Left ventricle myocardium inferior (tissue), 1 donor: ENCODE results near the gene APCDD1. TPM values are rescaled to one million over a fixed set of nuclear protein-coding genes. Genes with fewer than 3 reads are reported as not detected.

Source experiments
- DNase-seq: peaks from one replicate; pipeline ENCODE4 v3.0.0-alpha.2; 2020
- H3K27ac ChIP-seq: fragments of 200-600 bp; replicated peaks from 2 replicates; pipeline ENCODE4 v1.8.0; 2021
- H3K27me3 ChIP-seq: fragments of 200-600 bp; 2 replicates; pipeline ENCODE4 v1.8.0; 2021; ENCODE audit warnings: low read depth
- H3K36me3 ChIP-seq: fragments of 200-600 bp; 2 replicates; pipeline ENCODE4 v1.8.0; 2021
- H3K4me1 ChIP-seq: fragments of 200-600 bp; 2 replicates; pipeline ENCODE4 v1.8.0; 2021
- H3K4me3 ChIP-seq: fragments of 200-600 bp; 2 replicates; pipeline ENCODE4 v1.8.0; 2021; ENCODE audit warnings: mild to moderate bottlenecking, moderate library complexity
- H3K9me3 ChIP-seq: fragments of 200-600 bp; replicated peaks from 2 replicates; pipeline ENCODE4 v1.8.0; 2021
- CTCF ChIP-seq: fragments of 200-600 bp; IDR thresholded peaks from 2 replicates; pipeline ENCODE4 v1.8.0; 2021; ENCODE audit warnings: antibody characterized with exemption, mild to moderate bottlenecking, borderline replicate concordance
- intact Hi-C: fragments of 100-400 bp; cut with micrococcal nuclease; formaldehyde crosslinking; loops from one replicate; pipeline ENCODE4 v1.11.0; 2022
- total RNA-seq: library from RNA; stranded (reverse); fragmentation: NEBNext Ultra II Directional; extraction: Animal tissue kit (Norgen Biotek cat#: 25700); gene quantifications from one replicate; pipeline ENCODE4 v1.2.1, GENCODE V29; 2021
- donor health status: DM: no; HTN: yes; CAD: no; lungs with severe emphysema.

APCDD1 gene
- total RNA-seq, 1 donor from 2014 or later = 38.0 TPM

- no peak for DNase-seq
- H3K36me3 ChIP-seq = no peaks in the 10 kb centered on the region
Observed at GRCh38 chr18:10410472-10411308, 43.7 kb upstream of the APCDD1 start.

GRCh38 chr18:10412933-10413332 is 41.5 kb upstream of the APCDD1 start:
- no peaks in the 10 kb centered on the region for H3K36me3 ChIP-seq
- TF ChIP-seq CTCF = no peak
- H3K27ac ChIP-seq = no peak overlapping the region
- intact Hi-C loops = no loop called here
- no peak for DNase-seq
- no peaks in the 10 kb centered on the region for H3K9me3 ChIP-seq
- no peaks in the 10 kb centered on the region for H3K27me3 ChIP-seq
- H3K4me3 ChIP-seq = no peak overlapping the region
- peaks cover 3% of the 10 kb centered on the region for H3K4me1 ChIP-seq

More at GRCh38 chr18:10410472-10411308, 43.7 kb upstream of the APCDD1 start:
- intact Hi-C loops = no loop called here
- peaks cover 14% of the 10 kb centered on the region for H3K4me1 ChIP-seq
- no peaks in the 10 kb centered on the region for H3K27me3 ChIP-seq
- no peaks in the 10 kb centered on the region for H3K9me3 ChIP-seq
- no peak overlapping the region for H3K4me3 ChIP-seq
- TF ChIP-seq CTCF = no peak
- H3K27ac ChIP-seq = no peak overlapping the region

- H3K36me3 ChIP-seq = no peaks in the 10 kb centered on the region
- intact Hi-C loops = no loop called here
- TF ChIP-seq CTCF = no peak
- H3K9me3 ChIP-seq = no peaks in the 10 kb centered on the region
- no peaks in the 10 kb centered on the region for H3K27me3 ChIP-seq
- no peak for DNase-seq
- peaks cover 3% of the 10 kb centered on the region for H3K4me1 ChIP-seq
- H3K27ac ChIP-seq = no peak overlapping the region
- H3K4me3 ChIP-seq = no peak overlapping the region
Observed at GRCh38 chr18:10413722-10414121, 40.7 kb upstream of the APCDD1 start.

- Histone ChIP-seq H3K9me3 (no peaks in the 10 kb centered on the region), H3K27ac (no peak overlapping the region)
- no peak for TF ChIP-seq CTCF
Observed at GRCh38 chr18:10414293-10414842, 40.1 kb upstream of the APCDD1 start.

GRCh38 chr18:10416065-10416464 is 38.4 kb upstream of the APCDD1 start:
- H3K4me3 ChIP-seq = no peak overlapping the region
- no peaks in the 10 kb centered on the region for H3K27me3 ChIP-seq
- H3K4me1 ChIP-seq = no peaks in the 10 kb centered on the region
- intact Hi-C loops = no loop called here
- H3K36me3 ChIP-seq = no peaks in the 10 kb centered on the region
- no peak for TF ChIP-seq CTCF
- H3K27ac ChIP-seq = no peak overlapping the region
- H3K9me3 ChIP-seq = peaks cover 5% of the 10 kb centered on the region
- DNase-seq = no peak

More at GRCh38 chr18:10414293-10414842, 40.1 kb upstream of the APCDD1 start:
- no peak for DNase-seq
- Histone ChIP-seq H3K36me3 (no peaks in the 10 kb centered on the region), H3K4me3 (no peak overlapping the region), H3K4me1 (peaks cover 3% of the 10 kb centered on the region), H3K27me3 (no peaks in the 10 kb centered on the region)
- intact Hi-C loops = no loop called here
